ENCODE data around the gene GIT2.
"Not testable (repeated sequence)": the region's sequence is repeated elsewhere in the genome, so short reads cannot be mapped to it uniquely, and the experiment has no call there.

Gene GIT2

DNA sequence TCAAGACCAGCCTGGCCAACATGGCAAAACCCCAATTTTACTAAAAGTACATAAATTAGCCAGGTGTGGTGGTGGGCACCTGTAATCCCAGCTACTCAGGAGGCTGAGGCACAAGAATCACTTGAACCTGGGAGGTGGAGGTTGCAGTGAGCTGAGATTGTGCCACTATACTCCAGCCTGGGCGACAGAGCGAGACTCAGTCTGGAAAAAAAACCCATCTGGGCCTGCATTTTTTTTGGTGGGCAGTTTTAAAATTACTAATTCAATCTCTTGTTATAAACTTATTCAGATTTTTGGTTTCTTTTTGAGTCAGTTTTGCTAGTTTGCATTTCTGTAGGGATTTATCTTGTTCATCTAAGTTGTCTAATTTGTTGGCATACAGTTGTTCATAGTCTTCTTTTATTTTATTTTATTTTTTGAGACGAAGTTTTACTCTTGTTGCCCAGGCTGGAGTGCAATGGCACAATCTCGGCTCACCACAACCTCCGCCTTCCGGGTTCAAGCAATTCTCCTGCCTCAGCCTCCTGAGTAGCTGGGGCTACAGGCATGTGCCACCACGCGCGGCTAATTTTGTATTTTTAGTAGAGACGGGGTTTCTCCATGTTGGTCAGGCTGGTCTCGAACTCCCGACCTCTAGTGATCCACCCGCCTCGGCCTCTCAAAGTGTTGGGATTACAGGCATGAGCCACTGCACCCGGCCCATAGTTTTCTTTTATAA, 12.7 kb upstream of the GIT2 start:
- DNase-seq; in situ Hi-C loops (cut with MboI; ENCODE audit: low pct_unique_long_range_greater_than_20kb, low sequenced_read_pairs): not testable (repeated sequence)

DNA sequence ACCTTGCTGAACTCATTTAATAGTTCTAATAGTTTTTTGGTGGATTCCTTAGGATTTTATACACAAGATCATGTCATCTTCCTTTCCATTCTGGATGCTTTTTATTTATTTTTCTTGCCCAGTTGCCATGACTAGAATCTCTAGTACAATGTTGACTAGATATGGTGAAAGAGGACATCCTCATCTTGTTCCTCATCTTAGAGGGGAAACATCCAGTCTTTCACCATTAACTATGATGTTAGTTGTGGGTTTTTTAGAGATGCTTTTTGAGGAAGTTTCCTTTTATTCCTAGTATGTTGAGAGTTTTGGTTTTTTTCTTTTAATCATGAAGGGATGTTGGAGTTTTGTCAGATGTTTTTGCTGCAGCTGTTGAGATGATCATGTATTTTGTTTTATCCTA, 11.7 kb upstream of the GIT2 start:
- DNase-seq: peak; percentile 67
- in situ Hi-C loops (cut with MboI; ENCODE audit: low pct_unique_long_range_greater_than_20kb, low sequenced_read_pairs): no loop called here

DNA sequence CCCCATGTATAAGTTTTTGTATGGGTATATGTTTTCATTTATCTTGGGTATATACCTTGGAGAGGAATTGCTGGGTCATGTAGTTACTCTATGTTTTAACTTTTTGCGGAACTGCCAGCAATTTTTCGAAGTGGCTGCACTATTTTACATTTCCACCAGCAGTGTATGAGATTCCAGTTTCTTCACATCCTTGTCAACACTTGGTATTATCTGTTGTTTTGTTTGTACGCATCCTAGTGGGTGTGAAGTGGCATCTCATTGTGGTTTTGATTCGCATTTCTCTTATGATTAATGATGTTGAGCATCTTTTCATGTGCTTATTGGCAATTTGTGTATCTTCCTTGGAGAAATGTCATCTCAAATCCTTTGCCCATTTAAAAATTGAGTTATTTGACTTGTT, 9.9 kb upstream of the GIT2 start:
- in situ Hi-C loops (cut with MboI; ENCODE audit: low pct_unique_long_range_greater_than_20kb, low sequenced_read_pairs): no loop called here
- no peak for DNase-seq

DNA sequence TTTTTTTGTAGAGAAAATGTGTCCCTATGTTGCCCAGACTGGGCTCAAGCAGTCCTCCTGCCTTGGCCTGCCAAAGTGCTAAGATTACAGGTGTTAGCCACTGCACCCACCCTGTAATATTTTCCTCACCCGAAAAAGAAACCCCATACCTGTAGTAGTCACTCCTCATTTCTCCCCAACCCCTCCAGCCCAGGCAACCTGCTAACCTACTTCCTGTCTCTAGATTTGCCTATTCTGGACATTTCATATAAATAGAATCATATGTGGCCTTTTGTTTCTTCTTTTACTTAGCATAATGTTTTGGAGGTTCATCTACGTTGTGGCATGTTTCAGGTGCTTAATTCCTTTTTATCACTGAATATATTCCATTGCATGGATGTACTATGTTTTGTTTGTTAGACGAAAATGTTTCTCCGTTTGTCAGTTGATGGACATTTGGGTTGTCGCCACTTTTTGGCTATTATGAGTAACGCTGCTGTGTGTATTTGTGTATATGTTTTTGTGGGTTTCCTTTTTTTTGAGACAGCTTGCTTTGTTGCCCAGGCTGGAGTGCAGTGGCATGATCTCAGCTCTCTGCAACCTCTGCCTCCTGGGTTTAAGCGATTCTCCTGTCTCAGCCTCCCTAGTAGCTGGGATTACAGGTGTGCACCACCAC, 9.3 kb upstream of the GIT2 start:
- in situ Hi-C loops (cut with MboI; ENCODE audit: low pct_unique_long_range_greater_than_20kb, low sequenced_read_pairs): no loop called here
- DNase-seq: no peak

DNA sequence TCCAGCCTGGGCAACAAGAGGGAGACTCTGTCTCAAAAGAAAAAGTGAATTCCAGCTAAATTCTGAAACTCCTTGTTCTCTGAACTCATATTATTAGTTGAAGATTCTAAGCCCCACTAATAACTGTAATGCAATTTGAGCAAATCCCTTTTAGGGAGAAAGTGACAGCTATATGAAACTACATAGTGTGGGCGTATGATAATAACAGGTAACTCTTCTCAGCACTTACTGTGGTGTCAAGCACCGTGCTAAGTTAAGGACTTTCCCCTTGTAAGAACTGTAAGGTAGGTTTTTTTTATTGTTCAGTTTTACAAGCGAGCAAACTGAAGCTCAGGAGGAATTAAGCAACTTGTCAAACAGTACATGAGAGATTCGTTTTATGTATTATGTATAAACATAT, 8.4 kb upstream of the GIT2 start:
- in situ Hi-C loops (cut with MboI; ENCODE audit: low pct_unique_long_range_greater_than_20kb, low sequenced_read_pairs): no loop called here
- no peak for DNase-seq

DNA sequence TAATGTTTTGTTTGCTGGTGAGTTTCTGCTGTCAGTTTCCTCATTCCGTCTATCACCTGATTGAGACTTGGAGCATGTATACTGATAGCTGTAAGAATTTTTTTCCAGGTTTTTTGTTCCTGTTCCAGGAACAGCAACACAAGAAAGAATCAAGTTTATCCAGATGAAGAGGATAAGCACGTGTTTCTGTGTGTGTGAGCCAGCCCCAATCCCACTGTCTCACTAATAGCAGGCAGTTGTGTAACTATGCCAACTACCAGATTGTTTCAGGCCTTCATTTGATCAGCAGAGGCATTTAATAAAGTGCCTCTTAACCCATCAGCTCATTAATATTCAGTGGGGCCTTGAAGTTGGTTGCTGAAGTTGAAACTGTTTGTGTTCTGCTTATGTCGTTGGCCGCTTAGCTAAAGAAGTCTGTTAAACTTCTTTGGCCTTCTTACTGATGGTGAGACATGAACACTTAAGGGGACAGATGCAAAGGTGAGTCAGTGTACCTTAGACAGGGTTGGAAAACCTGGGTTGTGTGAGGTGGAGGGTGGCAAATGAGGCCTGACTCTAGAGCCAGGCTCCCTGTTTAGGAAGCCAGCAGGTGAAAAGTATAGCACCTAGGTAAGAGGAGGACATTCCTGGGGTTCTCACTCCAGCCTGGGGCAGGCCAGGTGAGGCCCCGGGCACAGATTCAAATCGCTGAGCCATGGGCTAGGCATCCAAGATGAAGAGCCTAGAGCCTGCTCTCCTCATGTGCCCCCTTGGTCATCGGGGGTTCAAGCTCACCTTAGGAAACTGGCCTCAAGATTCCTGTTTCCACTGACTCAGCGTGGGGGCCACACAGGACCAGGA, 6.7 kb upstream of the GIT2 start:
- DNase-seq: no peak
- in situ Hi-C loops (cut with MboI; ENCODE audit: low pct_unique_long_range_greater_than_20kb, low sequenced_read_pairs): no loop called here

DNA sequence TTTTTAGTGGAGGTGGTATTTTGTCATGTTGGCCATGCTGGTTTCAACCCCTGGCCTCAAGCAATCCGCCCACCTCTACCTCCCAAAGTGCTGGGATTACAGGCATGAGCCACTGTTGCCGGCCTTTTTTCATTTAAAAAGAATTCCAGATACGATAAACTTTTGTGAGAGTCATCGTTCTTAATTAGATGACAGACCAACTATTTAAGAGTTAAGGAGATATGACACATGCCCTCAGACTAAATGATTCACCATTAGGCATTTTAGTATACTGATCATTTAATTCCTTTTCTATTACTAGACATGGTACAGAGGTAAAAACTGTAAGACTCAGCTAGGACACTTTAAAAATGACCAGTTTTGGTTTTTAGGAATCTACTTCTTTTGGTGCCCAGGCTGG, 5.4 kb upstream of the GIT2 start:
- no peak for DNase-seq
- in situ Hi-C loops (cut with MboI; ENCODE audit: low pct_unique_long_range_greater_than_20kb, low sequenced_read_pairs): no loop called here

DNA sequence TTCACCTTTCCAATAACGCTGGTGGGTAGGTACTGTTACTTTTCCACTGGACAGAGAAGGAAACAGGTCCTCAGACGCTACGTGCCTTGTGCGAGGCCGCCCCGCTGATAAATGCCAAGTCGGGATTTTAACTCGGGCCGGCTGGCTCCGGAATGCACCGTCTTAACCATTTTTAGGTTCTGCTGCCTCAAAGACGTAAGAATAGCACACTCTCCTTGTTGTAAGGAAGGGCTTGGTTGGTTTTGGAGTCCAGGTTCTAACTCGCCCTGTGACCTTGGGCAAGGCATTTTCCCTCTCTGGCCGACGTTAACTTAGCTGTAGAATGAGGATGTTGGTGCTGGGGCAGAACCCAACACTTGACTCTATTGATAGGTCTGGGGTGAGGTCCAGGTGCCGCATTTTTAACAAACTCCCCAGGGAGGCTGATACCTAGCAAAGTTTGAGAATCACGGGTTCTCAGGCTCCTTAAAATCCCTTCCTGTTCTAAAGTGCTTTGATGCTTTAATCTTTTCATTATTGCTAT, 3.9 kb upstream of the GIT2 start:
- in situ Hi-C loops (cut with MboI; ENCODE audit: low pct_unique_long_range_greater_than_20kb, low sequenced_read_pairs): no loop called here
- peak; percentile 28 for DNase-seq

DNA sequence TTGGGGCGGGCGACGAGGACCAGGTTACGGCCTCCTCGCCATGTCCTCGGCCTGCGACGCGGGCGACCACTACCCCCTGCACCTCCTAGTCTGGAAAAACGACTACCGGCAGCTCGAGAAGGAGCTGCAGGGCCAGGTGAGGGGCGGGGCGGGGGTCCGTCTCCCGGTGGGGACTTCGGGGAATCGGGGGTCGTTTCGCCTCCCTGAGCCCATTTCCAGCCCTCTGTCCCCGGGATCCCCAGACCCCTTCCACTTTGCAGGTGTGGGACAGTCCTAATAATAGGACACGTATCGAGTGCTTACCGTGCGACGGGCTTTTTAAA, 3.4 kb upstream of the GIT2 start:
- in situ Hi-C loops (cut with MboI; ENCODE audit: low pct_unique_long_range_greater_than_20kb, low sequenced_read_pairs): no loop called here
- DNase-seq: no peak

DNA sequence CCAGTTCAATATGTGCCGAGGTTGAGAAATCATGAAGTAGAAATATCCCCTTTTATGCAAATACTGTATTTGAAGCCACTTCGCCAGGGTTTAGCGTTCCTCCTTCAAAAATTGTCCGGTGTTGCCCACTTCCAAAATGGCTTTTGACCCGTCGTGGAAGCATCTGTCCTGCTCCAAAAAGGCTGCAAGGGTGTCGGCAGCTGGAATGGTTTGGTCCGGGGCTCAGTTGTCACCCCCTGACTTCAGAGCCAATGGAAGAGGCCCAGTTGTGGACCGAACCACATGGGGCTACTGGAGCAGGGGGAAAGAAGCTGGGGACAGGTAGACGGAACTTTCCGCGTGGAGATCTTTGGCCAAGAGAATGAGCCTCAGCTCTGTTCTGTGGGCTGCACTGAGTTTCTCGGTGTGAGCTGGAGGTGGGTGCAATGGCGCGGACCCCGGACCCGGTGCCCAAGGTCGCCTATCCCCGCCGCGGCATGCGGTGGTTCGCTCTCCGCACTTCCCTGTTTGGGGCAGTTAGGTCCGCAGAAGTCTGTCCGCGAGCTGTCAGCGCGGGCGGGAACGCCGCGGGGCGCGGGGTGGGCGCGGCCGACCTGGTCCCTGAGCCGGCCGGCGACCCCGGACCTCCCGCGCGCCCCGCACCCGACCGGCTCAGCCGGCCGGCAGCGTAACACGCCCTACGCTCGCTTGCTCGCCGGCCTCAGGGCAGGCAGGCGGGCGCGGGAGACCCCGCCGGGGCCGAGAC, 2.9 kb upstream of the GIT2 start, which contains the start of gene ANKRD13A:
Gene ANKRD13A, plus strand, starts transcription at position 527 of the 745 bp plus-strand sequence. CDS start 259 bp downstream, outside the sequence.
- in situ Hi-C loops (cut with MboI; ENCODE audit: low pct_unique_long_range_greater_than_20kb, low sequenced_read_pairs): no loop called here
- peak; percentile 97 for DNase-seq

DNA sequence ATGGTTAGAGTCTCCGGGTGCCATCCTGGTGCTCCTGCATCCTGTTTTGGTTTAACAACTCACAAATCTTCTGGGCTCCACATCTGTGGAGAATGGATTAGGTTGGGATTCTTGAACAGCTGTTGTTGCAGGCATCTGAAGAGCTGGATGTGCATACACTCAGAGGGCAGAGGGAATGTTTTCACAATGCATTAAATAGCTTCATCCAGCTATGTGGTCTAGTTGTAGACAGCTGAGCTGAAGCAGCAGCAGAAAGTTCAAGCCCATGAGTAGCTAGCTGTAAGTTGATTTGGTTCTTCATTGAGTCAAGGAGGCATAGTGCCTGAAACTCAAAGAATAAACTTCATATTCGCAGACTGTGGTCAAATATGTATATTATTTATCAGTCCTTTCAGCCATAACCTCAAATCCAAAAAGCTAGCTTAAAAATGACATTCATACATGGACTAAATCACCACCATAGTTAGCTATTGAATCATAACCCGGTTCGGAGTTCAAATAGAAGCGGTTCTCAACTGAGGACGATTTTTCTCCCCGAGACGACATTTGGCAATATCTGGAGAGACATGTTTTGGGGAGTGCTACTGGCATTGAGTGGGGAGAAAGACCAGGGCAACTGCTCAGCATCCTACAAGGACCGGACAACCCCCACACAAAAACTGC, 2.2 kb upstream of the GIT2 start:
- no peak for DNase-seq
- in situ Hi-C loops (cut with MboI; ENCODE audit: low pct_unique_long_range_greater_than_20kb, low sequenced_read_pairs): no loop called here

DNA sequence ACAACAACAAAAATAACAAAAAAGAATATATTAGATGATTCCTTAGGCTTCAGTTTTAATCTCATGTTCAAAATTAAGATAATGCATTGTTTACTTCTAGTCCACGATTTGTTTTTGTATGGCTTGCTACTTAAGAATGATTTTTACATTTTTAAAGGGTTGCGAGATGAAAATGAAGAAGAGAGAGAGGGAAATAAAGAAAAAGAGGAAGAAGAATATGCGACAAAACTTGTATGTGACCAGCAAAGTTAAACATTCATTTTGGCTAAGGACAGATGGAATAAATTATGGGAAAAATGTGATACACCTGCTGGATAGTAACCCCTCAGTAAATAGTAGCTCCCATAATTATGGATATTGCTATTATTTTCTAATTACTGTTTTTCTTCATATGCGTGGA, 1.2 kb upstream of the GIT2 start:
- no peak for DNase-seq
- in situ Hi-C loops (cut with MboI; ENCODE audit: low pct_unique_long_range_greater_than_20kb, low sequenced_read_pairs): no loop called here

DNA sequence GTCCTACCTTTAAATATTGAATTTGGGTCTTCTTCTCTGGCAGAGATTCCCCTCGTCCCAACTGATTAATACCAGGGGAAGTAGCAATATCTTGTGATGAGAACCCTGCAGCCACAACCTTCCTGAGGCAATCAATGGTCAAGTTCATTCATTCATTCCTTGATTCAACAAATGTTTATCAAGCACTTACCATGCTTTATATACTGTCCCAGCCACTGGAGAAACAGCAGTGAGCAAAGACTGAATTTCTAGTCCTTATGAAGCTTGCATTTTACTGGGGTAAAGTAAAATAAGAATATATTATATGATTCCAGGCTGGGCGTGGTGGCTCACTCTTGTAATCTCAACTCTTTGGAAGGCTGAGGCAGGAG, 300 bp upstream of the GIT2 start:
- DNase-seq: no peak
- in situ Hi-C loops (cut with MboI; ENCODE audit: low pct_unique_long_range_greater_than_20kb, low sequenced_read_pairs): no loop called here

DNA sequence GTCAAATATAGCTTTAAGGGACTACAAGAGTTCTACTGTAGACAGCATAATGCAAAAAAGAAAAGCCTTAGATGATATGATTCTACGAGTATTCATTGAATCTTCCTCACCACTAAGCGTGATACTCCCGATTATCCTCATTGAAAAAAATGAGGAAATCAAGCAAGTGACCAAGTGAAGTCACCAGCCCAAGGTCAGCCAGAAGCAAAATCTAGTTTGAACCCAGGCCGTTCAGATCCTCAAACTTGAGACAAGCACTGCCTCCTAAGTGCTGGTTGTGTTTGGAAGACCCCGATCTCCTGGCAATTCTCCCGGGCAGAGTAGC, 845 bp downstream of the GIT2 start:
- no peak for DNase-seq
- in situ Hi-C loops (cut with MboI; ENCODE audit: low pct_unique_long_range_greater_than_20kb, low sequenced_read_pairs): no loop called here

DNA sequence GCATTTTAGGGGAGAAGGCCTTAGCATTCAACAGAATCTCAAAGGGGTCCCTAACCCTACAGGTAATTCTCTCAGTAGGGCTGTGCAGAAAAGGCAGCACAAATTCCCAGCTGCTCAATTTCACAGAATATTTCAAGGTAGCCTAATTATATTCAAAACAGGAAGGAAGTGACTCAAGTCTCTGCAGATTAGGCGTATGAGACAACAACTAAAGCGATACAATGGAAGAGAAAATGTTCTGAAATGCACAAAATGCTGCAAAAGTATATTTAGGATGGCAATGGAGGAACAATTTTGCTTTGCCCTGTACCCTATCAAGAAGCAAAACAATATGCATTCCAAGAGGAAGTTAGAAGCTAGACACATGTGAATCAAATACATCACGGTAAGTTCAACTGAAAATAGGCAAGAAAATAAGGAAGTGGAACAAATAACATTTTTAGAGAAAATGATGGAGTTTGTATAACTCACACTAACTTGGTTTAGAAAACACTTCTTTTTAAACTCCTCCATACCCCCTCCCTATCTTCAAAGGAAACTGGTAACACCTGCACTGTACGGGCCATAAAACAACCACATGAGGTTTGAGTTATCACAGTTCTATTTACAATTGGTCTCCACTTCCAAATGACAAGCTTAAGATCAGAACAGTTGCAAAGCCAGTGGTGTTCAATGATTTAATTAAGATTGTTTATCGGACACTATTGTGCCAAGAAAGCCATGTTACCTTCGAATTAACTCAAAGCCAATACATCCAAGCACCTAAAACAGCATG, 1.6 kb downstream of the GIT2 start:
- in situ Hi-C loops (cut with MboI; ENCODE audit: low pct_unique_long_range_greater_than_20kb, low sequenced_read_pairs): no loop called here
- DNase-seq: peak; percentile 69

DNA sequence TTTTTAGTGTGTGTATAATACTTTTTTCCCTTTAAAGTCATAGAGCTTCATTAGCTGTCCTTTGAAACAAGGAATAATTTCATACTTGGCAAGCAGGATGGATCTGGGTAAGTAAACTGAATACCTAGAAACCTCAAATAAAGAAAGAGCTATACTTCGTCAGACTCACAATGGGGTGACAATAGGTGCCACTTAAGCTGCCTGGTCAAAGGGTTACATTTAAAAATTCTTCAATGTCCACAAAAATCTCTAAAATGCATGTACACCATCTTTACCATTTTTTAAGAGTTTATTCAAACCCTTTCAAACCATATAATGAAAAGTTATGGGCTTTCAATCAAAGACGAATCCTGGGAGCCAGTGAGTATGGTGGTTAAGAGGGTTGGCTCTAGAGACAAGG, 3.1 kb downstream of the GIT2 start:
- in situ Hi-C loops (cut with MboI; ENCODE audit: low pct_unique_long_range_greater_than_20kb, low sequenced_read_pairs): no loop called here
- no peak for DNase-seq

DNA sequence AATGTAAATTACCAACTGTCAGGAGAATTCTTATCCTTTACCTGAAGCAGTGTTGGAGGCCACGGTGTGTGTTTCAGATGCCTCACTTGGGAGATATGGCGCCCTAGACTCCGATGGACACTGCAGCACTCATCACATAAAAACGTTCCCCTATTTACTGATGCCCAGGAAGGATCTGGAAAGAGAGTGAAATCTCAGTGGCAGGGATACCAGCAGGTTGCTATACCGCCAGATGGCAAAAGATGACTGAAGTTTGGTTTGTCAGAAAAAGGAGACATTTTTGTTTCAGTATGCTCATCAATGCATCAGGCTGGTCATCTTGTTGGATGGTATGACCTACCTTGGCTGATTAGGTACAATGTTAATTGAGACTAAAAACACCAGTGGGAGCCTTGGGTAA, 4.6 kb downstream of the GIT2 start:
- in situ Hi-C loops (cut with MboI; ENCODE audit: low pct_unique_long_range_greater_than_20kb, low sequenced_read_pairs): no loop called here
- no peak for DNase-seq

DNA sequence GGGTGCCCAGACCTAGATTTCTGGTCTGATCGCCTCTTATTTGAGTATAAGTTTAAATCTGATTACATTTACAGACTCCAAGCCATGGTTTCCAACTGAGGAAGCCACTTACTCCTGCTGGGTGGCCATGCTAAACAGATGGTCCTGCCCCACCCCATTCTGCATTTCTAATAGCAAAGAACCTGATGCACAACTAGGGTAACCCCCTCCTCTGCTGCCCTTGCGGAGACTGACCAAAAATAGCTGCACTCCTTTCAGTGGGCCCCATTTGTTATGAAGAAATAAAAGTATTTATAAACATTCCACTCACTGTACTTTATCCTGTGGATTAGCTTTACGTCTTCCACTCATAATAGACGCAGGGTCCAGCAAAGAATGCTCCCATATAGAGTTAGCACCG, 6.8 kb downstream of the GIT2 start:
- in situ Hi-C loops (cut with MboI; ENCODE audit: low pct_unique_long_range_greater_than_20kb, low sequenced_read_pairs): no loop called here
- DNase-seq: no peak

Measured in KBM-7 (cell line).